Glutamatergic neuron (in vitro differentiated cells): ENCODE results near the gene SYNE3. TPM values are rescaled to one million over a fixed set of nuclear protein-coding genes. Genes with fewer than 3 reads are reported as not detected.

Source experiments
- DNase-seq: peaks from one replicate; pipeline ENCODE4 v3.0.0; 2022
- H3K27ac Mint-ChIP-seq: one replicate; pipeline ENCODE4 v1.8.0; 2020; ENCODE audit warnings: mild to moderate bottlenecking, mixed read lengths, inconsistent platforms; ENCODE audit not compliant: unreplicated experiment
- H3K27me3 Mint-ChIP-seq: one replicate; pipeline ENCODE4 v1.8.0; 2020; ENCODE audit warnings: mild to moderate bottlenecking, moderate library complexity, mixed read lengths, inconsistent platforms; ENCODE audit not compliant: unreplicated experiment
- H3K36me3 Mint-ChIP-seq: one replicate; pipeline ENCODE4 v1.8.0; 2020; ENCODE audit warnings: mild to moderate bottlenecking, mixed read lengths, inconsistent platforms; ENCODE audit not compliant: unreplicated experiment
- H3K4me1 Mint-ChIP-seq: one replicate; pipeline ENCODE4 v1.8.0; 2020; ENCODE audit warnings: mild to moderate bottlenecking, low read depth, mixed read lengths, inconsistent platforms; ENCODE audit not compliant: unreplicated experiment
- H3K4me3 Mint-ChIP-seq: one replicate; pipeline ENCODE4 v1.8.0; 2020; ENCODE audit warnings: mild to moderate bottlenecking, mixed read lengths, inconsistent platforms; ENCODE audit not compliant: unreplicated experiment
- H3K9me3 Mint-ChIP-seq: one replicate; pipeline ENCODE4 v1.8.0; 2020; ENCODE audit warnings: mild to moderate bottlenecking, moderate library complexity, mixed read lengths, inconsistent platforms; ENCODE audit not compliant: unreplicated experiment
- long read RNA-seq: library from polyadenylated mRNA; unstranded; transcript quantifications from one replicate; pipeline ENCODE4 v2.0.0, GENCODE V29; 2020; ENCODE audit not compliant: unreplicated experiment
- total RNA-seq: library from RNA; stranded (reverse); fragmentation: NEBNext Ultra II Directional; extraction: Animal tissue kit (Norgen Biotek cat#: 25700); gene quantifications from one replicate; pipeline ENCODE4 v1.2.1, GENCODE V29; 2021; ENCODE audit not compliant: unreplicated experiment
- TF ChIP-seq, protein P1 (sequence below): fragments of 200-600 bp; sonication (generic); IDR thresholded peaks from one replicate; pipeline ENCODE4 v1.5.0; 2021; ENCODE audit not compliant: partially characterized antibody, unreplicated experiment

Gene SYNE3, protein sequence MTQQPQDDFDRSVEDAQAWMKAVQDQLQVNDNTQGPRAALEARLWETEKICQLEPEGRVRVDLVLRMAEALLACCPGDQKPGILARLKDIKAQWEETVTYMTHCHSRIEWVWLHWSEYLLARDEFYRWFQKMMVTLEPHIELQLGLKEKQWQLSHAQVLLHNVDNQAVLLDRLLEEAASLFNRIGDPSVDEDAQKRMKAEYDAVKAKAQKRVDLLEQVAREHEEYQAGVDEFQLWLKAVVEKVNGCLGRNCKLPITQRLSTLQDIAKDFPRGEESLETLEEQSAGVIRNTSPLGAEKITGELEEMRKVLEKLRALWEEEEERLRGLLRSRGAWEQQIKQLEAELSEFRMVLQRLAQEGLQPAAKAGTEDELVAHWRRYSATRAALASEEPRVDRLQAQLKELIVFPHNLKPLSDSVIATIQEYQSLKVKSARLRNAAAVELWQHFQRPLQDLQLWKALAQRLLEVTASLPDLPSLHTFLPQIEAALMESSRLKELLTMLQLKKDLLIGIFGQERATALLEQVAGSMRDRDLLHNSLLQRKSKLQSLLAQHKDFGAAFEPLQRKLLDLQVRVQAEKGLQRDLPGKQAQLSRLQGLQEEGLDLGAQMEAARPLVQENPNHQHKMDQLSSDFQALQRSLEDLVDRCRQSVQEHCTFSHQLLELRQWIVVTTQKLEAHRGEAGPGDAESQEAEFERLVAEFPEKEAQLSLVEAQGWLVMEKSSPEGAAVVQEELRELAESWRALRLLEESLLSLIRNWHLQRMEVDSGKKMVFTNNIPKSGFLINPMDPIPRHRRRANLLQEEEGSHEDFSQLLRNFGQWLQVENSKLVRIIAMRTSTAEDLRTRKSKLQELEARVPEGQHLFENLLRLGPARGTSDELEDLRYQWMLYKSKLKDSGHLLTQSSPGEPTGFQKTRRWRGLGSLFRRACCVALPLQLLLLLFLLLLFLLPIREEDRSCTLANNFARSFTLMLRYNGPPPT
- 7.1 TPM for total RNA-seq
- long read RNA-seq, partial matches to known transcripts = 0 of 2 reads
- long read RNA-seq, other reads (novel, unspliced or antisense) = 2 of 2 reads

DNA sequence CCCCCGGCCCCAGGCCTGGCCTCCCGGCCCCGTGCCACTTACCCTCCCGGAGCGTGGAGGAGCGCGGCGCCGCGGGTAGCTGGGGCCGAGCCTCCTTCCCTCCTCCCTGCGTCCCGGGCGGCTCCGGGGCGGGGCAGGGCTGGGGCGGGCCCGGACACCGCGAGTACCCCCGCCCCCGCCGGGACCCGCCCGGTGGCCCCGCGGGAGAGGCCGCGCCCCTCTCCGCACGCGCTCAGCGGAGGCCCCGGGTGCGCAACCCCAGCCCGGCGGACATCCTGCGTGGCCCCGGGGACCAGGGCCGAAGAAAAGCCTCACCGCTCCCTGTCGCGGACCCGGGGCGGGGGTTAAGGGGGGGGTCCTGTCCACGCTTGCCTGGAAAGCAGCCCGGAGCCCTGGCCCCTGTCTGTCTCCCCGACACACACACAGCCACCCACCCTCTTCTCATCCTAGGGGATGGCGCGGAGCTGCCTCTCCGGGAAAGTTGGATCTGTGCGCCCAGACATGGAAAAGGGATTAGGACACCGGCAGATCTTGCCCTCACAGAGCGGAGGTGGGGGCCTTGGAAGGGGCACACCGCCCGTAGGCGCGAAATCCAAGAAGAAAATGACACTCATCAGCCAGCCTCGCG lies at the start of gene SYNE3:
Gene SYNE3, minus strand, starts transcription at position 97 of the 628 bp plus-strand sequence. CDS start 40,829 bp downstream, outside the sequence.
- peak within 1 kb of the TSS; percentile 83 for H3K4me3 Mint-ChIP-seq
- H3K4me1 Mint-ChIP-seq = peaks cover 17% of the 10 kb centered on the region
- no peaks in the 10 kb centered on the region for H3K36me3 Mint-ChIP-seq
- TF ChIP-seq, protein P1, sequence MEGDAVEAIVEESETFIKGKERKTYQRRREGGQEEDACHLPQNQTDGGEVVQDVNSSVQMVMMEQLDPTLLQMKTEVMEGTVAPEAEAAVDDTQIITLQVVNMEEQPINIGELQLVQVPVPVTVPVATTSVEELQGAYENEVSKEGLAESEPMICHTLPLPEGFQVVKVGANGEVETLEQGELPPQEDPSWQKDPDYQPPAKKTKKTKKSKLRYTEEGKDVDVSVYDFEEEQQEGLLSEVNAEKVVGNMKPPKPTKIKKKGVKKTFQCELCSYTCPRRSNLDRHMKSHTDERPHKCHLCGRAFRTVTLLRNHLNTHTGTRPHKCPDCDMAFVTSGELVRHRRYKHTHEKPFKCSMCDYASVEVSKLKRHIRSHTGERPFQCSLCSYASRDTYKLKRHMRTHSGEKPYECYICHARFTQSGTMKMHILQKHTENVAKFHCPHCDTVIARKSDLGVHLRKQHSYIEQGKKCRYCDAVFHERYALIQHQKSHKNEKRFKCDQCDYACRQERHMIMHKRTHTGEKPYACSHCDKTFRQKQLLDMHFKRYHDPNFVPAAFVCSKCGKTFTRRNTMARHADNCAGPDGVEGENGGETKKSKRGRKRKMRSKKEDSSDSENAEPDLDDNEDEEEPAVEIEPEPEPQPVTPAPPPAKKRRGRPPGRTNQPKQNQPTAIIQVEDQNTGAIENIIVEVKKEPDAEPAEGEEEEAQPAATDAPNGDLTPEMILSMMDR = no peak
- H3K27me3 Mint-ChIP-seq = peaks cover 7% of the 10 kb centered on the region
- peaks cover 5% of the 10 kb centered on the region for H3K9me3 Mint-ChIP-seq
- peak within 1 kb of the TSS; percentile 48 for H3K27ac Mint-ChIP-seq
- DNase-seq = peak; percentile 48

DNA sequence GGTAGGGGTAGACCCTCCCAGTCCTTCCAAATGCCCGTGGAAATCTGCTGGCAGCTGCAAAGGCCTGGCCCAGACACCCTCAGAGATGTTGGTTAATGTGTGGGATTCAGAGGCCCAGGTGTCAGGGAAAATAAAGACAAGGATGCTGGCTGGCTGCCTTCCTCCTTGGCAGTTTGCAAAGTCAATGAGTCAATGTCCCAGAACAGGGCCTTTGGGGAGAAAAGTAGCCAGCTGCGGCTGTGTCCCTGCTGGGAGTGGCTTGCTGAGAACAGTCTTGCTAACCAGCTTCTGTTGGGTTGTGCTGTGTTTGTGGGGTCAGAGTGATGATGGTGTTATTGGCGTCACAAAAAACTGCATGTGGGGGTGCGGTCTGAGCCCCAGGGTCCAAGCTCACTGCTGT lies 47.6 kb upstream of the SYNE3 start:
- no peak for DNase-seq
- Mint-ChIP-seq H3K27ac (no peak overlapping the region), H3K4me1 (peaks cover 4% of the 10 kb centered on the region), H3K9me3 (peaks cover 3% of the 10 kb centered on the region), H3K36me3 (no peaks in the 10 kb centered on the region), H3K4me3 (no peak overlapping the region), H3K27me3 (peaks cover 5% of the 10 kb centered on the region)
- TF ChIP-seq, protein P1 = no peak

DNA sequence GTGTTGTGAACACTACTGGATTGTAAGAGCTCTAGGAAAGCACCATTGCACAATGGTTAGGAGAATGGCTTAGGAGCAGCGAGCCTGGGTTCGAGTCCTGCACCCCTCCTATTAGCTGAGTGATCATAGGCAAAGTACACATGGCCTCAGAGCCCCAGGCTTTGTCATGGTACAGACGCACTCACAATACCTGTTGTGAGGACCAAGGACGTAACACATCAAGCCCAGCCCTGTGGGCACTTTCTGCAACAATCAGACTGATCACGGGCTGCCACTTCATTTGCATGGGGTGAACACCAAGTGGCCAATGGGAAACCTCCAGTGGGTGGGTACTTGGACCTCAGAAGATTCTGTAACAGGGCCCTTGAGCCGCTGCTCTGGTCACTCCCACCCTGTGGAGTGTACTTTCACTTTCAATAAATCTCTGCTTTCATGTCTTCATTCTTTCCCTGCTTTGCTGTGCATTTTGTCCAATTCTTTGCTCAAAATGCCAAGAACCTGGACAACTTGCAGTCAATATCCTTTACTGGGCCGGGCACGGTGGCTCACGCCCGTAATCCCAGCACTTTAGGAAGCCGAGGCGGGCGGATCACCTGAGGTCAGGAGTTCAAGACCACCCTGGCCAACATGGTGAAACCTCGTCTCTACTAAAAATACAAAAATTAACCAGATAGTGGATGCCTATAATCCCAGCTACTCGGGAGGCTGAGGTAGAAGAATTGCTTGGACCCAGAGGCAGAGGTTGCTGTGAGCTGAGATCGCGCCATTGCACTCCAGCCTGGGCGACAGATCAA lies 46.6 kb upstream of the SYNE3 start:
- no peak overlapping the region for H3K27ac Mint-ChIP-seq
- TF ChIP-seq, protein P1 = no peak
- H3K36me3 Mint-ChIP-seq = no peaks in the 10 kb centered on the region
- peaks cover 3% of the 10 kb centered on the region for H3K9me3 Mint-ChIP-seq
- H3K4me3 Mint-ChIP-seq = no peak overlapping the region
- peaks cover 5% of the 10 kb centered on the region for H3K27me3 Mint-ChIP-seq
- DNase-seq = no peak
- H3K4me1 Mint-ChIP-seq = peaks cover 4% of the 10 kb centered on the region

DNA sequence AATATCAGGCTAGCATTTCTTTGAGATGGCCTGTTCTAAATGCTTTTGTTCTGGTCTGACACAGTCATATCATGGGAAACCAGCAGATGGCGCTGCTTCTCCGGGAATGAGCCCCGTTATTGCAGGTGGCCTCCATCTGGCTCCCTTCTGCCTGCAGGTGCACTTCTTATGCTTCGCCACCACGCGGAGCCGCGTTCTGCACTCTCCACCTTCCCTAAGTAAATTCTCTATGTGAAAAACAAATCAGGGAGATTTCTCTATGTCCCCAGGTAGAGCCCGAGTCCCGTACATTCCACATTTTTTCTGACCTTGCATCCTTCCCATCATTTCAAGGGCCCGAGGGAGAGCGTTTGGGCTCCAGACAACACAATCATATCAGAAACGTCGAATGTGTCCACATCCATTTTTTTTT lies 44.6 kb upstream of the SYNE3 start:
- peaks cover 5% of the 10 kb centered on the region for H3K27me3 Mint-ChIP-seq
- H3K36me3 Mint-ChIP-seq = no peaks in the 10 kb centered on the region
- peaks cover 4% of the 10 kb centered on the region for H3K9me3 Mint-ChIP-seq
- TF ChIP-seq, protein P1 = peak; percentile 98
- H3K27ac Mint-ChIP-seq = peak overlapping the region; percentile 28
- H3K4me3 Mint-ChIP-seq = peak overlapping the region; percentile 4
- H3K4me1 Mint-ChIP-seq = peaks cover 4% of the 10 kb centered on the region
- DNase-seq = peak; percentile 94
